ENCODE measurements around the gene HEPH. TPM values are rescaled to one million over a fixed set of nuclear protein-coding genes. Genes with fewer than 3 reads are reported as not detected.
A peak's percentile ranks its signal among the peaks of the same experiment; 100 is the strongest.

Gene HEPH
- total and polyA plus RNA-seq, 9 of the 15 experiments (the other 6 are each of a cell fraction or from before 2014, with no cell fraction given): 22.4 to 67.6 (median 42.9) TPM

DNA sequence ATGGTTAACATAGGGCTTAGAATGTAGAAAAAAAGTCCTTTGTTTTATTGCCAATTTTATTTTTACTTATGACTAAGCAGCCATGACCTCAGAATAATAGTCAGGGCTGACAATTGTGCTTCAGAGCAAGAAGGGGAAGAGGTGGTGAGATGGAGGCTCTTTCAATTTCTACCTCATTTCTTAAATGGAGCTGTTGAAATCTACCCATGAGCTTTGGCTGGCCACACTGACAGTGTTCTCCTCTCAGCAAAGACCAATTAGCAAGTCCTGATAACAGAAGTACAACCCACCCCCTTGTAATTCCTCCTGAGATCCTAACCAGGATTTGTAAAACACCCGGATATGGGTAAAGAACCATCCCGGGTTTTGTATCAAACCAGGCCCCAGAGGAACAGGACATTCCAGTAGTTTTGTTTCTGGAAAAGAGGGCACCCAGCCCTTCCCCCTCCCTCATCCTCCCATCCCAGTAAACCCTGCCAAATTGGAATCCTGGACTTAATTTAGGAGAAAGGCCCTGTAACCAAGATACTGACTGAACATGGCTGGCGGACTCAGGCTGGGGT lies at the start of gene HEPH (continued):
- TF ChIP-seq KLF13 (tag; IDR thresholded peaks at IDR 0.05; ENCODE audit: borderline replicate concordance, low read depth) (no peak), CREM (IDR thresholded peaks at IDR 0.05; ENCODE audit: low read depth) (no peak), FOXK2 (conservative IDR thresholded peaks at IDR 0.05 in 1 of 2, IDR thresholded peaks at IDR 0.05 in 1 of 2; ENCODE audit: low read depth in 2 of 2) (no peak), ETV6 (IDR thresholded peaks at IDR 0.05; ENCODE audit: borderline replicate concordance in 1 of 2, low read depth in 2 of 2, low read length in 1 of 2) (no peak), ETV6 (CRISPR knock-in tag; IDR thresholded peaks at IDR 0.05; ENCODE audit: borderline replicate concordance) (no peak), TAF15 (IDR thresholded peaks at IDR 0.05; ENCODE audit: low read depth, low read length) (no peak), NR4A1 (CRISPR knock-in tag; IDR thresholded peaks at IDR 0.05) (no peak), NR4A1 (tag; IDR thresholded peaks at IDR 0.05) (no peak), MECOM (CRISPR knock-in tag; IDR thresholded peaks at IDR 0.05) (no peak), ZNF431 (CRISPR knock-in tag; IDR thresholded peaks at IDR 0.05) (no peak), STAG1 (CRISPR knock-in tag; IDR thresholded peaks at IDR 0.05; ENCODE audit: borderline replicate concordance) (no peak), ZNF232 (CRISPR knock-in tag; IDR thresholded peaks at IDR 0.05) (no peak), PCBP2 (IDR thresholded peaks at IDR 0.05; ENCODE audit: low read depth, low read length, poor library complexity, severe bottlenecking) (no peak), HDAC3 (IDR thresholded peaks at IDR 0.05; ENCODE audit: borderline replicate concordance, partially characterized antibody) (peak; percentile 89), KLF16 (IDR thresholded peaks at IDR 0.05) (no peak), ZC3H8 (IDR thresholded peaks at IDR 0.05) (no peak), CBX1 (IDR thresholded peaks at IDR 0.05; ENCODE audit: low read depth) (no peak), MYNN (IDR thresholded peaks at IDR 0.05) (no peak), MYNN (CRISPR knock-in tag; IDR thresholded peaks at IDR 0.05) (no peak), HNRNPH1 (optimal IDR thresholded peaks at IDR 0.05; ENCODE audit: low read depth, low read length) (no peak)
- TF ChIP-seq, protein P1, sequence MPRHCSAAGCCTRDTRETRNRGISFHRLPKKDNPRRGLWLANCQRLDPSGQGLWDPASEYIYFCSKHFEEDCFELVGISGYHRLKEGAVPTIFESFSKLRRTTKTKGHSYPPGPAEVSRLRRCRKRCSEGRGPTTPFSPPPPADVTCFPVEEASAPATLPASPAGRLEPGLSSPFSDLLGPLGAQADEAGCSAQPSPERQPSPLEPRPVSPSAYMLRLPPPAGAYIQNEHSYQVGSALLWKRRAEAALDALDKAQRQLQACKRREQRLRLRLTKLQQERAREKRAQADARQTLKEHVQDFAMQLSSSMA (CRISPR knock-in tag; IDR thresholded peaks at IDR 0.05): no peak
- TF ChIP-seq, protein P2, sequence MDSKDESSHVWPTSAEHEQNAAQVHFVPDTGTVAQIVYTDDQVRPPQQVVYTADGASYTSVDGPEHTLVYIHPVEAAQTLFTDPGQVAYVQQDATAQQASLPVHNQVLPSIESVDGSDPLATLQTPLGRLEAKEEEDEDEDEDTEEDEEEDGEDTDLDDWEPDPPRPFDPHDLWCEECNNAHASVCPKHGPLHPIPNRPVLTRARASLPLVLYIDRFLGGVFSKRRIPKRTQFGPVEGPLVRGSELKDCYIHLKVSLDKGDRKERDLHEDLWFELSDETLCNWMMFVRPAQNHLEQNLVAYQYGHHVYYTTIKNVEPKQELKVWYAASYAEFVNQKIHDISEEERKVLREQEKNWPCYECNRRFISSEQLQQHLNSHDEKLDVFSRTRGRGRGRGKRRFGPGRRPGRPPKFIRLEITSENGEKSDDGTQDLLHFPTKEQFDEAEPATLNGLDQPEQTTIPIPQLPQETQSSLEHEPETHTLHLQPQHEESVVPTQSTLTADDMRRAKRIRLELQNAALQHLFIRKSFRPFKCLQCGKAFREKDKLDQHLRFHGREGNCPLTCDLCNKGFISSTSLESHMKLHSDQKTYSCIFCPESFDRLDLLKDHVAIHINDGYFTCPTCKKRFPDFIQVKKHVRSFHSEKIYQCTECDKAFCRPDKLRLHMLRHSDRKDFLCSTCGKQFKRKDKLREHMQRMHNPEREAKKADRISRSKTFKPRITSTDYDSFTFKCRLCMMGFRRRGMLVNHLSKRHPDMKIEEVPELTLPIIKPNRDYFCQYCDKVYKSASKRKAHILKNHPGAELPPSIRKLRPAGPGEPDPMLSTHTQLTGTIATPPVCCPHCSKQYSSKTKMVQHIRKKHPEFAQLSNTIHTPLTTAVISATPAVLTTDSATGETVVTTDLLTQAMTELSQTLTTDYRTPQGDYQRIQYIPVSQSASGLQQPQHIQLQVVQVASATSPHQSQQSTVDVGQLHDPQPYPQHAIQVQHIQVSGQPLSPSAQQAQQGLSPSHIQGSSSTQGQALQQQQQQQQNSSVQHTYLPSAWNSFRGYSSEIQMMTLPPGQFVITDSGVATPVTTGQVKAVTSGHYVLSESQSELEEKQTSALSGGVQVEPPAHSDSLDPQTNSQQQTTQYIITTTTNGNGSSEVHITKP (IDR thresholded peaks at IDR 0.05; ENCODE audit: partially characterized antibody): peak; percentile 40
- TF ChIP-seq, protein P3, sequence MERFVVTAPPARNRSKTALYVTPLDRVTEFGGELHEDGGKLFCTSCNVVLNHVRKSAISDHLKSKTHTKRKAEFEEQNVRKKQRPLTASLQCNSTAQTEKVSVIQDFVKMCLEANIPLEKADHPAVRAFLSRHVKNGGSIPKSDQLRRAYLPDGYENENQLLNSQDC (CRISPR knock-in tag; IDR thresholded peaks at IDR 0.05): no peak
- TF ChIP-seq, protein P4, sequence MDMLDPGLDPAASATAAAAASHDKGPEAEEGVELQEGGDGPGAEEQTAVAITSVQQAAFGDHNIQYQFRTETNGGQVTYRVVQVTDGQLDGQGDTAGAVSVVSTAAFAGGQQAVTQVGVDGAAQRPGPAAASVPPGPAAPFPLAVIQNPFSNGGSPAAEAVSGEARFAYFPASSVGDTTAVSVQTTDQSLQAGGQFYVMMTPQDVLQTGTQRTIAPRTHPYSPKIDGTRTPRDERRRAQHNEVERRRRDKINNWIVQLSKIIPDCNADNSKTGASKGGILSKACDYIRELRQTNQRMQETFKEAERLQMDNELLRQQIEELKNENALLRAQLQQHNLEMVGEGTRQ (CRISPR knock-in tag; IDR thresholded peaks at IDR 0.05): no peak
